ENCODE measurements around the gene DOCK3. TPM values are rescaled to one million over a fixed set of nuclear protein-coding genes. Genes with fewer than 3 reads are reported as not detected.

The DOCK3 gene
- total and polyA plus RNA-seq, 2 of the 4 experiments (the other 2 are of a cell fraction) = under 0.01 to 0.12 TPM

DNA sequence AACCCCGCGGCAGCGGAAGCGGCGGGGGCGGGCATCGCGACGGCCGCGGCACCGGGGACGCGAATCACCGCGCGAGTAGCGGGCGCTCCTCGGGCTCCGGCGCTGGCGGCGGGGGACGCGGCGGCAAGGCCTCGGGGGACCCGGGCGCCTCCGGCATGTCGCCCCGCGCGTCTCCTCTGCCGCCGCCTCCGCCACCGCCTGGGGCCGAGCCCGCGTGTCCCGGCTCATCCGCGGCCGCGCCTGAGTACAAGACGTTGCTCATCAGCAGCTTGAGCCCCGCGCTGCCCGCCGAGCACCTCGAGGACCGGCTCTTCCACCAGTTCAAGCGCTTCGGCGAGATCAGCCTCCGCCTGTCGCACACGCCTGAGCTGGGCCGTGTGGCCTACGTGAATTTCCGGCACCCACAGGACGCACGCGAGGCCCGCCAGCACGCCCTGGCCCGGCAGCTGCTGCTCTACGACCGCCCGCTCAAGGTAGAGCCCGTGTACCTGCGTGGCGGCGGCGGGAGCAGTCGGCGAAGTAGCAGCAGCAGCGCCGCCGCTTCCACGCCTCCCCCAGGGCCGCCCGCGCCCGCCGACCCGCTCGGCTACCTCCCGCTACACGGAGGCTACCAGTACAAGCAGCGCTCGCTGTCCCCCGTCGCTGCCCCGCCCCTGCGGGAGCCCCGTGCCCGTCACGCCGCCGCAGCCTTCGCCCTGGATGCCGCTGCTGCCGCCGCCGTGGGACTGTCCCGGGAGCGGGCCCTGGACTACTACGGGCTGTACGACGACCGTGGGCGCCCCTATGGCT lies 717.0 kb downstream of the DOCK3 start:
- DNase-seq (peak; percentile 28), ATAC-seq (ENCODE audit: low read depth) (peak; percentile 6)
- Histone ChIP-seq H4K5ac (ENCODE audit: low read depth, low read length) (peak overlapping the region; percentile 40; the same call in 1 of the 2 replicates), H3K79me1 (ENCODE audit: low read depth in 1 of 2, low read length in 2 of 2) (peaks cover 27 to 82% of the 10 kb centered on the region in 2 experiments), H3K56ac (ENCODE audit: extremely low read depth, insufficient read depth, low read length) (no peak overlapping the region), H4K8ac (ENCODE audit: low read depth in 2 of 2, low read length in 2 of 2) (peak overlapping the region; percentile 42 to 61; a peak in 3 of 4 replicates), H2AK5ac (ENCODE audit: low read depth, low read length) (peak overlapping the region; percentile 78; the same call in 1 of the 2 replicates), H3K4me1 (ENCODE audit: control insufficient read depth, insufficient read depth, low read length) (peaks cover 29% of the 10 kb centered on the region), H2BK120ac (ENCODE audit: low read depth, low read length) (no peak overlapping the region), H3K4ac (ENCODE audit: low read depth, low read length) (peak overlapping the region; percentile 87), H3K27ac (ENCODE audit: insufficient read depth, low read length) (peak overlapping the region; percentile 85), H2BK5ac (ENCODE audit: low read depth, low read length, poor library complexity, severe bottlenecking) (peak overlapping the region; percentile 71), H3K27me3 (ENCODE audit: control insufficient read depth, insufficient read depth, low read length) (no peaks in the 10 kb centered on the region), H3K23ac (ENCODE audit: low read depth, low read length) (peak overlapping the region; percentile 81), H2AFZ (replicated peaks; ENCODE audit: low read length, poor library complexity) (peak overlapping the region; percentile 91), H3K4me2 (ENCODE audit: low read depth, low read length) (peak overlapping the region; percentile 86), H2AK9ac (replicated peaks; ENCODE audit: low read depth, low read length, poor library complexity) (peak overlapping the region; percentile 93), H3K14ac (replicated peaks; ENCODE audit: low read depth, low read length) (peak overlapping the region; percentile 37; the same call in 1 of the 2 replicates), H2BK15ac (ENCODE audit: low read depth, low read length) (no peak overlapping the region), H3K36me3 (ENCODE audit: control insufficient read depth, insufficient read depth, low read length) (peaks cover 65% of the 10 kb centered on the region), H2BK20ac (ENCODE audit: low read depth, low read length) (no peak overlapping the region), H3K4me3 (ENCODE audit: insufficient read depth, low read depth, low read length) (peak overlapping the region; percentile 70), H3K9me1 (ENCODE audit: insufficient read depth, low read length) (peaks cover 17% of the 10 kb centered on the region), H3K9me3 (ENCODE audit: control insufficient read depth, insufficient read depth, low read length) (no peaks in the 10 kb centered on the region), H4K91ac (ENCODE audit: insufficient read depth, low read depth, low read length) (peak overlapping the region; percentile 70; the same call in 1 of the 2 replicates), H3K9ac (ENCODE audit: low read depth, low read length) (peak overlapping the region; percentile 82), H3K18ac (ENCODE audit: low read depth, low read length) (no peak overlapping the region), H4K20me1 (ENCODE audit: insufficient read depth, low read length) (peaks cover 84% of the 10 kb centered on the region)
- CTCF ChIA-PET = no interaction called here
- POLR2A ChIA-PET (ENCODE audit: unreplicated experiment) = no interaction called here
- 4% methylated on average over 71 of the region's 115 CpGs; no CpG with 5 or more reads in 1 of the 2 experiments for WGBS, 2 experiments (ENCODE audit: extremely low coverage in 2 of 2, insufficient read length in 1 of 2)
- dilution Hi-C loops (cut with HindIII; ENCODE audit: low sequenced_read_pairs, unreplicated experiment) = no loop called here
- intact Hi-C loops (cut with micrococcal nuclease) = loop anchor here (1.0 kb wide), 2 partner anchors 291 to 775 kb away; no protein-coding TSS in a partner anchor
- in situ Hi-C loops (cut with MboI; ENCODE audit: low sequenced_read_pairs) = loop anchor here (25.0 kb wide), 2 partner anchors 546 to 1054 kb away; partner anchors contain the start of genes PARP3, RASSF1, RRP9 and TUSC2
- no TSS peak for BruUV-seq (replicated peaks)
- TF ChIP-seq FOS (IDR thresholded peaks at IDR 0.05; ENCODE audit: low read depth, low read length) = no peak
- no peak for TF ChIP-seq RAD21 (IDR thresholded peaks at IDR 0.05; ENCODE audit: low read length)
- TF ChIP-seq NFE2L2 (IDR thresholded peaks at IDR 0.05; ENCODE audit: low read depth, low read length) = no peak
- no peak for TF ChIP-seq RCOR1 (IDR thresholded peaks at IDR 0.05; ENCODE audit: insufficient replicate concordance, low read length)
- TF ChIP-seq, protein P1, sequence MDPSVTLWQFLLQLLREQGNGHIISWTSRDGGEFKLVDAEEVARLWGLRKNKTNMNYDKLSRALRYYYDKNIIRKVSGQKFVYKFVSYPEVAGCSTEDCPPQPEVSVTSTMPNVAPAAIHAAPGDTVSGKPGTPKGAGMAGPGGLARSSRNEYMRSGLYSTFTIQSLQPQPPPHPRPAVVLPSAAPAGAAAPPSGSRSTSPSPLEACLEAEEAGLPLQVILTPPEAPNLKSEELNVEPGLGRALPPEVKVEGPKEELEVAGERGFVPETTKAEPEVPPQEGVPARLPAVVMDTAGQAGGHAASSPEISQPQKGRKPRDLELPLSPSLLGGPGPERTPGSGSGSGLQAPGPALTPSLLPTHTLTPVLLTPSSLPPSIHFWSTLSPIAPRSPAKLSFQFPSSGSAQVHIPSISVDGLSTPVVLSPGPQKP (IDR thresholded peaks at IDR 0.05; ENCODE audit: borderline replicate concordance, low read depth, low read length) = no peak
- TF ChIP-seq SMC3 (IDR thresholded peaks at IDR 0.05; ENCODE audit: low read depth, low read length) = no peak
- TF ChIP-seq, protein P2, sequence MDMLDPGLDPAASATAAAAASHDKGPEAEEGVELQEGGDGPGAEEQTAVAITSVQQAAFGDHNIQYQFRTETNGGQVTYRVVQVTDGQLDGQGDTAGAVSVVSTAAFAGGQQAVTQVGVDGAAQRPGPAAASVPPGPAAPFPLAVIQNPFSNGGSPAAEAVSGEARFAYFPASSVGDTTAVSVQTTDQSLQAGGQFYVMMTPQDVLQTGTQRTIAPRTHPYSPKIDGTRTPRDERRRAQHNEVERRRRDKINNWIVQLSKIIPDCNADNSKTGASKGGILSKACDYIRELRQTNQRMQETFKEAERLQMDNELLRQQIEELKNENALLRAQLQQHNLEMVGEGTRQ (IDR thresholded peaks at IDR 0.05; ENCODE audit: low read depth, low read length) = no peak
- no peak for TF ChIP-seq MAZ (IDR thresholded peaks at IDR 0.05; ENCODE audit: borderline replicate concordance, low read depth, low read length)
- TF ChIP-seq, protein P3, sequence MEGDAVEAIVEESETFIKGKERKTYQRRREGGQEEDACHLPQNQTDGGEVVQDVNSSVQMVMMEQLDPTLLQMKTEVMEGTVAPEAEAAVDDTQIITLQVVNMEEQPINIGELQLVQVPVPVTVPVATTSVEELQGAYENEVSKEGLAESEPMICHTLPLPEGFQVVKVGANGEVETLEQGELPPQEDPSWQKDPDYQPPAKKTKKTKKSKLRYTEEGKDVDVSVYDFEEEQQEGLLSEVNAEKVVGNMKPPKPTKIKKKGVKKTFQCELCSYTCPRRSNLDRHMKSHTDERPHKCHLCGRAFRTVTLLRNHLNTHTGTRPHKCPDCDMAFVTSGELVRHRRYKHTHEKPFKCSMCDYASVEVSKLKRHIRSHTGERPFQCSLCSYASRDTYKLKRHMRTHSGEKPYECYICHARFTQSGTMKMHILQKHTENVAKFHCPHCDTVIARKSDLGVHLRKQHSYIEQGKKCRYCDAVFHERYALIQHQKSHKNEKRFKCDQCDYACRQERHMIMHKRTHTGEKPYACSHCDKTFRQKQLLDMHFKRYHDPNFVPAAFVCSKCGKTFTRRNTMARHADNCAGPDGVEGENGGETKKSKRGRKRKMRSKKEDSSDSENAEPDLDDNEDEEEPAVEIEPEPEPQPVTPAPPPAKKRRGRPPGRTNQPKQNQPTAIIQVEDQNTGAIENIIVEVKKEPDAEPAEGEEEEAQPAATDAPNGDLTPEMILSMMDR (conservative IDR thresholded peaks at IDR 0.05; ENCODE audit: low read depth, low read length) = no peak
- no peak for TF ChIP-seq CEBPB (IDR thresholded peaks at IDR 0.05; ENCODE audit: low read depth, low read length)
- TF ChIP-seq RFX5 (IDR thresholded peaks at IDR 0.05; ENCODE audit: low read depth, low read length) = no peak
- TF ChIP-seq BHLHE40 (IDR thresholded peaks at IDR 0.05; ENCODE audit: low read depth, low read length) = no peak
- TF ChIP-seq MXI1 (IDR thresholded peaks at IDR 0.05; ENCODE audit: borderline replicate concordance, low read depth, low read length) = no peak

Measured in IMR-90 (cell line).